Suppressor macrophage (primary cell): ENCODE measurements around the gene HMGN1.

Source experiments
- DNase-seq, 4 experiments: peaks; one replicate each; pipeline ENCODE4 v3.0.0-alpha.2; 2020 to 2022

HMGN1 gene

GRCh38 chr21:39330001-39330400, 18.9 kb downstream of the HMGN1 start:
- DNase-seq, result no peak

GRCh38 chr21:39327727-39328126, 21.2 kb downstream of the HMGN1 start:
- DNase-seq, result no peak

- no peak for DNase-seq
These were observed 22.1 kb downstream of the HMGN1 start for GRCh38 chr21:39326607-39327307.

GRCh38 chr21:39325458-39325857, 23.4 kb downstream of the HMGN1 start:
- no peak for DNase-seq

GRCh38 chr21:39321424-39321823, 27.5 kb downstream of the HMGN1 start:
- no peak for DNase-seq

- no peak for DNase-seq
These were observed 29.0 kb downstream of the HMGN1 start for GRCh38 chr21:39319814-39320332.

- no peak for DNase-seq
These were observed 29.6 kb downstream of the HMGN1 start for GRCh38 chr21:39319251-39319756.

- DNase-seq, result no peak
These were observed 30.6 kb downstream of the HMGN1 start for GRCh38 chr21:39318091-39318959.

GRCh38 chr21:39317134-39318090, 31.5 kb downstream of the HMGN1 start:
- peak; percentile 83 to 96 (median 90) for DNase-seq

GRCh38 chr21:39316729-39317128, 32.2 kb downstream of the HMGN1 start:
- DNase-seq, result peak in 2 of 4 experiments; percentile 2 to 14

- peak; percentile 5 to 52 (median 20) for DNase-seq
These were observed 33.1 kb downstream of the HMGN1 start for GRCh38 chr21:39315603-39316445.

- peak; percentile 29 to 67 (median 48) for DNase-seq
These were observed 34.5 kb downstream of the HMGN1 start for GRCh38 chr21:39314143-39315027.

GRCh38 chr21:39313571-39314142, 35.2 kb downstream of the HMGN1 start, which contains the start of gene BRWD1:
TSS of gene BRWD1 (minus strand) at chr21:39313632. CDS start at chr21:39313491, 141 bp downstream.
- peak; percentile 83 to 95 (median 90) for DNase-seq

- peak in 2 of 4 experiments; percentile 8 to 20 for DNase-seq
These were observed 35.8 kb downstream of the HMGN1 start for GRCh38 chr21:39313042-39313570.

- peak; percentile 94 to 97 (median 96) for DNase-seq
These were observed 36.5 kb downstream of the HMGN1 start for GRCh38 chr21:39312112-39313041.

- DNase-seq, result no peak
These were observed 37.7 kb downstream of the HMGN1 start for GRCh38 chr21:39311164-39311563.

- DNase-seq, result no peak
These were observed 41.4 kb downstream of the HMGN1 start for GRCh38 chr21:39307466-39307865.

GRCh38 chr21:39300587-39300986, 48.3 kb downstream of the HMGN1 start:
- no peak for DNase-seq
